GM18951 (cell line): ENCODE results near the gene TIMM10.

ENCODE experiments used
- POLR2A ChIP-seq: IDR thresholded peaks from 4 replicates; pipeline ENCODE4 v1.6.1; 2011; ENCODE audit warnings: mild to moderate bottlenecking; ENCODE audit not compliant: insufficient read length, insufficient read depth; ENCODE audit errors: extremely low read depth
- in situ Hi-C: fragments of 300-500 bp; cut with MboI; formaldehyde crosslinking; loops from one replicate; pipeline ENCODE4 v1.12.0; 2022; ENCODE audit warnings: low sequenced_read_pairs, mixed read lengths, inconsistent platforms; ENCODE audit not compliant: unreplicated experiment

The TIMM10 gene

GRCh38 chr11:57491371-57492061, 39.0 kb downstream of the TIMM10 start:
- in situ Hi-C loops = loop anchor here (5.0 kb wide), 1 partner anchor 36 kb away; no protein-coding TSS in a partner anchor
- TF ChIP-seq POLR2A = no peak

GRCh38 chr11:57490456-57491248, 39.9 kb downstream of the TIMM10 start:
- TF ChIP-seq POLR2A = no peak
- in situ Hi-C loops = loop anchor here (5.0 kb wide), 1 partner anchor 37 kb away; no protein-coding TSS in a partner anchor

GRCh38 chr11:57487920-57488659, 42.5 kb downstream of the TIMM10 start:
- TF ChIP-seq POLR2A = no peak
- in situ Hi-C loops = no loop called here

- no peak for TF ChIP-seq POLR2A
- in situ Hi-C loops = no loop called here
These were observed 43.4 kb downstream of the TIMM10 start for GRCh38 chr11:57487021-57487778.

GRCh38 chr11:57485217-57485990, 45.1 kb downstream of the TIMM10 start:
- in situ Hi-C loops = no loop called here

GRCh38 chr11:57484141-57484710, 46.3 kb downstream of the TIMM10 start:
- in situ Hi-C loops = no loop called here
- no peak for TF ChIP-seq POLR2A

More at GRCh38 chr11:57485217-57485990, 45.1 kb downstream of the TIMM10 start:
- TF ChIP-seq POLR2A = no peak

- in situ Hi-C loops = no loop called here
- TF ChIP-seq POLR2A = no peak
These were observed 47.0 kb downstream of the TIMM10 start for GRCh38 chr11:57483562-57483918.

- no peak for TF ChIP-seq POLR2A
- in situ Hi-C loops = no loop called here
These were observed 47.6 kb downstream of the TIMM10 start for GRCh38 chr11:57482782-57483561.

- in situ Hi-C loops = no loop called here
- TF ChIP-seq POLR2A = no peak
These were observed 48.4 kb downstream of the TIMM10 start for GRCh38 chr11:57481915-57482781.

- in situ Hi-C loops = no loop called here
- TF ChIP-seq POLR2A = no peak
These were observed 49.2 kb downstream of the TIMM10 start for GRCh38 chr11:57481315-57481714.
